ENCODE measurements around the gene ARNT2.

GRCh38 chr15:80464951-80465625 lies 60.9 kb downstream of the ARNT2 start:
- TF ChIP-seq CTCF (IDR thresholded peaks at IDR 0.05): no peak
- TF ChIP-seq POLR2A (IDR thresholded peaks at IDR 0.05): no peak
- no peak for TF ChIP-seq EP300 (IDR thresholded peaks at IDR 0.05)
